Eye (tissue), 1 donor: Measurements from ENCODE around the gene TIMM13.

Source experiments
- DNase-seq: peaks from one replicate; pipeline ENCODE4 v3.0.0-alpha.2; 2015

The TIMM13 gene

GRCh38 chr19:2454962-2455850 is 27.8 kb upstream of the TIMM13 start:
- no peak for DNase-seq

GRCh38 chr19:2454199-2454961 is 27.0 kb upstream of the TIMM13 start:
- DNase-seq: no peak

GRCh38 chr19:2453431-2454025 is 26.1 kb upstream of the TIMM13 start:
- no peak for DNase-seq

GRCh38 chr19:2451741-2452140 is 24.4 kb upstream of the TIMM13 start:
- no peak for DNase-seq

GRCh38 chr19:2451138-2451537 is 23.8 kb upstream of the TIMM13 start:
- DNase-seq: no peak

- DNase-seq: no peak
Observed at GRCh38 chr19:2449019-2449418, 21.6 kb upstream of the TIMM13 start.

- peak; percentile 70 for DNase-seq
Observed at GRCh38 chr19:2446381-2446780, 19.0 kb upstream of the TIMM13 start.

GRCh38 chr19:2444251-2445002 is 17.0 kb upstream of the TIMM13 start:
- no peak for DNase-seq

- no peak for DNase-seq
Observed at GRCh38 chr19:2443785-2444182, 16.4 kb upstream of the TIMM13 start.

- DNase-seq: no peak
Observed at GRCh38 chr19:2443116-2443784, 15.9 kb upstream of the TIMM13 start.

- DNase-seq: no peak
Observed at GRCh38 chr19:2441096-2441752, 13.8 kb upstream of the TIMM13 start.

GRCh38 chr19:2440515-2440914 is 13.1 kb upstream of the TIMM13 start:
- no peak for DNase-seq

- DNase-seq: no peak
Observed at GRCh38 chr19:2438178-2438577, 10.8 kb upstream of the TIMM13 start.

- DNase-seq: no peak
Observed at GRCh38 chr19:2436926-2437325, 9.5 kb upstream of the TIMM13 start.

GRCh38 chr19:2436384-2436783 is 9.0 kb upstream of the TIMM13 start:
- no peak for DNase-seq

- no peak for DNase-seq
Observed at GRCh38 chr19:2434721-2435265, 7.4 kb upstream of the TIMM13 start.

GRCh38 chr19:2434267-2434666 is 6.9 kb upstream of the TIMM13 start:
- DNase-seq: no peak

- no peak for DNase-seq
Observed at GRCh38 chr19:2433854-2434253, 6.5 kb upstream of the TIMM13 start.

GRCh38 chr19:2432131-2432848 is 4.9 kb upstream of the TIMM13 start:
- no peak for DNase-seq

GRCh38 chr19:2431318-2432055 is 4.1 kb upstream of the TIMM13 start:
- DNase-seq: no peak
